AG09319 (cell line): ENCODE measurements around the gene DHX8.

ENCODE experiments used
- DNase-seq: peaks from one replicate; pipeline ENCODE4 v3.0.0-alpha.2; 2010; ENCODE audit warnings: low read depth; ENCODE audit errors: extremely low read depth
- CTCF ChIP-seq: IDR thresholded peaks from 2 replicates; pipeline ENCODE4 v1.5.1; 2011; ENCODE audit warnings: low read depth, mild to moderate bottlenecking, inconsistent platforms, low read length, moderate library complexity

The DHX8 gene

DNA sequence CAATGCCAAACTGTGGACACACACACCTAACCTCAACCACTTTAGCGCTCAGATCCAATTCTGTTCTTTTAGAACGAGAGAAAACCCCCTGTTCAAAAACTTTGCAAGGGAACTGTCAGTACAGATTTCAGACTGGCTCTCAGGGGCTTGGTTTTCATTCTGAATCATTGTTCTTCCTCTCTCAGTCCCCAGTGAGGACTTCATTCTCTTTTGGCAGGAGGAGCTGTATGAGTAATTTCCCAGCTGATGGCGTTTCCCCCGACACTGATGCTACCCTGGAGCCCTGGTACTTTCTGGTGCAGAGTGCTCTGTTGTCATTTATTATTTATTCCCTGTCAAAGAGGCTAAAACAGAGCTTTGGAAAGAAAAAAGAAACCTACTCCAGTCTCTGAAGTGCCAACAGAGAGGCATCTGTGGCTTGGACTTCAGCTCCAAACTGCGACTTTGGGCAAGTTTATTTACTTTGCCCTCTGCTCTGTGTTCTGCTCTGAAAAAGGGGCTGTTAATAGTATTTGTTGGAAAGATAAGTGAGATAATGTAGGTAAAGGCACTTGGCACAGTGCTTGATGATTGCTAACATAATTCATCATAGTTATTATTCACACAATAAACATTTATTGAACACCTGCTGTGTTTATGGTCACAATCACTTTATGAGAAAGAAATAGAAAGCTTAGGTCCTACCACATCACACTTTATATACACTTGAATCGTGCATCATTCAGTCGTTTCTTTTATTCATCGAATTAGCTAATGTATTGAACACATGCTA, 34.0 kb downstream of the DHX8 start:
- TF ChIP-seq CTCF, result no peak
- no peak for DNase-seq

- DNase-seq, result no peak
These were observed 37.6 kb downstream of the DHX8 start for GRCh38 chr17:43521389-43521788.

DNA sequence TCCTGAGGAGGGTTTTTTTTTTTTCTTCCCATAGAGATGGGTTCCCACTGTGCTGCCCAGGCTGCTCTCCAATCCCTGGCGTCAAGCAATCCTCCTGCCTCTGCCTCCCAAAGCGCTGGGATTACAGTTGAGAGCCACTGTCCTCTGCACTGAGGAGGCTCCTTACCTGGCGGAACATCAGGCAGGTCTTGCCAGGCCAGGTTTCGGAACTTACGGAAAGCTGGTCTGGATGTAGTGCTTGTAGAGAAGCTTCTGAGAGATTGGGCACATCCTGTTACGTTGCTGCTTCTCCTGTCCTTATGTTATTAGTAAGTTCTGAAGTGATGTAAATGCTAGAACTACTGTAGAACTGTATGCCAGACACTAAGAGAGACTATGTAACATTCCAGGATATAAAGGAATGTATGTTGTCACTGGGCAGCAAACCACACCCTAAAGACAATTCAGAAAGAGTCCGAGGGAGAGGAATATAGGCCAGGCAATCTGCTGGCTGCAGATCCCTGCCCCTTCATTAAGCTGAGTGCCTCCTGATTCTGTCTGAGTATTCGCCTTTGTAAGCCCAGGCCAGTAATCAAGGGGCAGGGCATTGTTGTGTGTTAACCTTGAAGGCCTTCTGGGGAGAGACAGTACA, 41.3 kb downstream of the DHX8 start:
- DNase-seq, result no peak
- no peak for TF ChIP-seq CTCF

More at GRCh38 chr17:43521389-43521788, 37.6 kb downstream of the DHX8 start:
- TF ChIP-seq CTCF, result no peak

DNA sequence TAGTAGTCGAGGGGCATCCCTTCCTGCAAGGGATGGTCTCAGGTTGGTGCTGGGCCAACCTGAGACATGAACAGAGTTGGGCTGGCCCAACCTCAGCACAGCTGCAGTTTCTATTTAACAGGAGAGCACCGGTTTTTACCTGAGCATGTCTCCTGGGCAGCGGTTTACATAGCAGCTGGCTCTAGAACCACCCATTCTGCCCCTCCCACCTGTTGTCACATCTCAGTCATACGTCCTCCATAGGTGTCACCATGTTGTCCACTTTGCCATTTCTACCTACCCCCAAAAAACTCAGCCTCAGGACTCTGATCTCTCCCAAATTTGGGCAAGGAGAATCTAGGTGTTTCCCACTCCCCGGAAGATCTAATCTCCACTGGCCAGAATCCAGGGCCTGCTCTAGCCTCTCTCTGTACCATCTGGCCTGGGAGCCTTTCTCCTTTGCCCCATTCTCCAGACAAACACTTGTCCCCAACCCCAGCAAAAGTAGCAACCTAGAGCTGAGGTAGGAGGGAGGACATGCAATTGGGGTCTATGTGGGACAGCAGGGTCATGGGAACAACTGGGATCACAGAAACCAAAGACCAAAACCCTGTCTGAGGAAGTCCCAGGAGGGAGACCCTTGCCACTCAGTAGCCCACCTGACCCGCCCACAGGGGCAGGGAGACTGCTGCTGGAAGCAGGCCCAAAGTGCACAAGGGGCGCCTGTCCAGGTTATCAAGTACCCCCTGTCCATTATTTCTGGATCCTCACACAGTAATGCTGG, 43.3 kb downstream of the DHX8 start:
- no peak for TF ChIP-seq CTCF
- no peak for DNase-seq

DNA sequence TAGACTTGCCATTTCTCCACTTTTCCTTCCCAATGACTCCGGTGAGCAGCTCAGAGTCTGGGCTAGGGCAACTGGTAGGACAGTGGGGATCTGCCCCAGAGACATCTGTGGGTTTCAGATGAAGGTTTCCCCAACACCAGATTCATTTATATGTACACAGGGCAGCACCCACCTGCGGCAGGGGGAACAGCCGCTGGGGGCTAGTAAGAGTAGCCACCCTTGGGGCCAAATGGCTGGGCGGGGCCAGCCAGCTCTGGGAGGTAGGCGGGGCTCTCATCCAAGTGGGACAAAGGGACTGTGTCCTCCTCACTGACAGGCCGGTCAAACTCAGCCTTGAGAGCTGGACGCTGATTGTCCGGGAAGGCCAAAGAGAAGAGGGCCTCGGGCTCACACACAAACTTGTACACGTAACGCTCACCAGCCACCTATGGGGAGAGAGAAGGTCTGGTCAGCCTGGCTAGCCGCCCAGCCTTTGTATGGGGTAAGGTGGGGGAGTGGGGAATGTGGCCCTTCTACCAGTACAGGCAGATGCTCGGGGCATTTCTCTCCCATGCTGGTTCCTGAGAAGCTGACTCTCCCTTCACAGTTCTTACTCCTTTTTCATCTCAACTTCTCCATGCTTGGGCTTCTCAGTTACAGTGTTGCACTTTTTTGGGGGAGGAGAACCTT, 44.7 kb downstream of the DHX8 start:
- no peak for TF ChIP-seq CTCF
- DNase-seq, result no peak

GRCh38 chr17:43528988-43529814, 45.4 kb downstream of the DHX8 start:
- no peak for TF ChIP-seq CTCF
- DNase-seq, result no peak
